Neural progenitor cell (in vitro differentiated cells): Measurements from ENCODE around the gene METTL5. TPM values are rescaled to one million over a fixed set of nuclear protein-coding genes. Genes with fewer than 3 reads are reported as not detected.

Experiments used
- DNase-seq: peaks from one replicate; pipeline ENCODE4 v3.0.0-alpha.2; 2016; ENCODE audit warnings: low spot score
- H2AFZ ChIP-seq: fragments of 200-600 bp; sonication (generic); replicated peaks from 2 replicates; pipeline ENCODE4 v1.6.1; 2016; ENCODE audit warnings: antibody characterized with exemption
- H3F3A ChIP-seq: fragments of 200-600 bp; sonication (generic); 2 replicates; pipeline ENCODE4 v1.6.1; 2016; ENCODE audit warnings: antibody characterized with exemption, low read depth
- H3K27ac ChIP-seq: fragments of 200-600 bp; sonication (generic); 2 replicates; pipeline ENCODE4 v1.5.1; 2016; ENCODE audit warnings: mild to moderate bottlenecking
- H3K27me3 ChIP-seq: fragments of 200-600 bp; sonication (generic); 2 replicates; pipeline ENCODE4 v1.6.1; 2016; ENCODE audit warnings: mild to moderate bottlenecking, moderate library complexity
- H3K36me3 ChIP-seq: fragments of 200-600 bp; sonication (generic); 2 replicates; pipeline ENCODE4 v1.5.1; 2016
- H3K4me1 ChIP-seq: fragments of 200-600 bp; sonication (generic); 2 replicates; pipeline ENCODE4 v1.6.1; 2016; ENCODE audit warnings: mixed run types
- H3K4me2 ChIP-seq: fragments of 200-600 bp; sonication (generic); 2 replicates; pipeline ENCODE4 v1.6.1; 2016
- H3K4me3 ChIP-seq: fragments of 200-600 bp; sonication (generic); 2 replicates; pipeline ENCODE4 v1.5.1; 2016
- H3K79me2 ChIP-seq: fragments of 200-600 bp; sonication (generic); 2 replicates; pipeline ENCODE4 v1.6.1; 2016; ENCODE audit warnings: low read depth
- H3K9ac ChIP-seq: fragments of 200-600 bp; sonication (generic); 2 replicates; pipeline ENCODE4 v1.6.1; 2016
- H3K9me3 ChIP-seq: fragments of 200-600 bp; sonication (generic); 2 replicates; pipeline ENCODE4 v1.5.1; 2016; ENCODE audit warnings: low read depth
- H4K20me1 ChIP-seq: fragments of 200-600 bp; sonication (generic); 2 replicates; pipeline ENCODE4 v1.6.1; 2016; ENCODE audit warnings: low read depth
- H3K27ac Mint-ChIP-seq: 3 replicates; pipeline ENCODE4 v1.8.0; 2021; ENCODE audit warnings: mixed read lengths
- H3K27me3 Mint-ChIP-seq: 2 replicates; pipeline ENCODE4 v1.8.0; 2022; ENCODE audit warnings: low read depth, mild to moderate bottlenecking, inconsistent platforms, moderate library complexity, mixed read lengths; ENCODE audit not compliant: insufficient read depth
- H3K36me3 Mint-ChIP-seq: 3 replicates; pipeline ENCODE4 v1.8.0; 2021; ENCODE audit warnings: mixed read lengths
- H3K4me1 Mint-ChIP-seq: 3 replicates; pipeline ENCODE4 v1.8.0; 2021; ENCODE audit warnings: mixed read lengths
- H3K4me3 Mint-ChIP-seq: 3 replicates; pipeline ENCODE4 v1.8.0; 2021; ENCODE audit warnings: mild to moderate bottlenecking, moderate library complexity, mixed read lengths
- H3K9me3 Mint-ChIP-seq: 3 replicates; pipeline ENCODE4 v1.8.0; 2020; ENCODE audit warnings: mixed read lengths
- CTCF ChIP-seq: fragments of 200-600 bp; sonication (generic); IDR thresholded peaks from 2 replicates; pipeline ENCODE4 v1.5.1; 2017; ENCODE audit warnings: antibody characterized with exemption, mild to moderate bottlenecking
- EZH2 ChIP-seq: fragments of 200-600 bp; sonication (generic); IDR thresholded peaks from 2 replicates; pipeline ENCODE4 v1.6.1; 2017; ENCODE audit warnings: antibody characterized with exemption, mild to moderate bottlenecking, moderate library complexity
- EZH2phosphoT487 ChIP-seq: fragments of 200-600 bp; sonication (generic); IDR thresholded peaks from 2 replicates; pipeline ENCODE4 v1.6.1; 2017; ENCODE audit warnings: antibody characterized with exemption
- total RNA-seq: library from RNA; depleted of rRNA; stranded (reverse); fragments of >200 nt; gene quantifications from 2 replicates; pipeline ENCODE4 v1.2.3, GENCODE V29; 2015; ENCODE audit warnings: low replicate concordance

Gene METTL5
- total RNA-seq, 1 donor from 2014 or later = 146 TPM

- Histone ChIP-seq H3K36me3 (no peaks in the 10 kb centered on the region), H4K20me1 (no peaks in the 10 kb centered on the region), H3K4me1 (no peaks in the 10 kb centered on the region), H3F3A (no peaks in the 10 kb centered on the region), H3K79me2 (no peaks in the 10 kb centered on the region), H2AFZ (no peak overlapping the region), H3K27me3 (no peaks in the 10 kb centered on the region), H3K4me3 (no peak overlapping the region), H3K9me3 (no peaks in the 10 kb centered on the region), H3K9ac (no peak overlapping the region), H3K4me2 (no peak overlapping the region), H3K27ac (no peak overlapping the region)
- Mint-ChIP-seq H3K27ac (no peak overlapping the region), H3K4me3 (no peak overlapping the region), H3K27me3 (peaks cover 2% of the 10 kb centered on the region), H3K36me3 (peaks cover 11% of the 10 kb centered on the region), H3K4me1 (no peaks in the 10 kb centered on the region), H3K9me3 (no peaks in the 10 kb centered on the region)
- peak; percentile 8 for DNase-seq
- no peak for TF ChIP-seq EZH2phosphoT487
- TF ChIP-seq EZH2 = no peak
- TF ChIP-seq CTCF = no peak
Measured at GRCh38 chr2:169782513-169782912, 42.2 kb downstream of the METTL5 start.

- Mint-ChIP-seq H3K27ac (no peak overlapping the region), H3K9me3 (no peaks in the 10 kb centered on the region), H3K4me1 (no peaks in the 10 kb centered on the region), H3K27me3 (peaks cover 2% of the 10 kb centered on the region), H3K4me3 (no peak overlapping the region), H3K36me3 (peaks cover 11% of the 10 kb centered on the region)
- Histone ChIP-seq H3K27ac (no peak overlapping the region), H4K20me1 (no peaks in the 10 kb centered on the region), H3K9me3 (no peaks in the 10 kb centered on the region), H3K4me1 (no peaks in the 10 kb centered on the region), H3K27me3 (no peaks in the 10 kb centered on the region), H3K9ac (no peak overlapping the region), H3K4me2 (no peak overlapping the region), H3K4me3 (no peak overlapping the region), H3F3A (no peaks in the 10 kb centered on the region), H3K79me2 (no peaks in the 10 kb centered on the region), H3K36me3 (no peaks in the 10 kb centered on the region), H2AFZ (no peak overlapping the region)
- no peak for DNase-seq
- TF ChIP-seq EZH2 (no peak), EZH2phosphoT487 (no peak), CTCF (no peak)
Measured at GRCh38 chr2:169781249-169782013, 43.3 kb downstream of the METTL5 start.

- no peaks in the 10 kb centered on the region for H3K9me3 ChIP-seq
- H3K36me3 ChIP-seq = no peaks in the 10 kb centered on the region
- H3K4me1 Mint-ChIP-seq = peaks cover 5% of the 10 kb centered on the region
- H3K4me1 ChIP-seq = no peaks in the 10 kb centered on the region
- H3K27ac ChIP-seq = no peak overlapping the region
- H3K4me2 ChIP-seq = no peak overlapping the region
- H3K27ac Mint-ChIP-seq = no peak overlapping the region
- H4K20me1 ChIP-seq = no peaks in the 10 kb centered on the region
- H3K27me3 Mint-ChIP-seq = peaks cover 2% of the 10 kb centered on the region
- H3K4me3 Mint-ChIP-seq = no peak overlapping the region
- no peak for TF ChIP-seq EZH2phosphoT487
- no peak for TF ChIP-seq CTCF
- no peak for TF ChIP-seq EZH2
- no peak overlapping the region for H3K4me3 ChIP-seq
- H3K36me3 Mint-ChIP-seq = peaks cover 10% of the 10 kb centered on the region
- no peak for DNase-seq
- no peaks in the 10 kb centered on the region for H3K9me3 Mint-ChIP-seq
- no peaks in the 10 kb centered on the region for H3K27me3 ChIP-seq
- H3F3A ChIP-seq = no peaks in the 10 kb centered on the region
- H3K9ac ChIP-seq = no peak overlapping the region
- H2AFZ ChIP-seq = no peak overlapping the region
- no peaks in the 10 kb centered on the region for H3K79me2 ChIP-seq
Measured at GRCh38 chr2:169778446-169778845, 46.3 kb downstream of the METTL5 start.
